ENCODE results near the gene NR5A1.

DNA sequence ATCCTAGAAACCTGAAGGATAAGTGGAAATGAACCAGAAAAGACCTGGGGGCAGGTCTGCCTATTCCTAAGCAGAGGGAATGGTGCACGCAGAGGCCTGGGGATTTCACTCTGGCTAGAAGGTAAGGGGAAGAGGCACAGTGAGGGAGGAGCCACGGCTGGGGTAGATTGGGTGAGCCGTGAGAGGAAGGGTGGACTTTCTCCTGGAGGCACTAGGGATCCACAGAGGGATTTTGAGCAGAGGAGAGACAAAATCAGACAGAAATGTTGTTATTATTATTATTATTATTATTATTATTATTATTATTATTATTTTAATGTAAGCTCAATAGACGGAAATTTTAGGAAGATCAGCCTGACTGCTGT is 59.9 kb downstream of the NR5A1 start:
- TF ChIP-seq, protein P1, sequence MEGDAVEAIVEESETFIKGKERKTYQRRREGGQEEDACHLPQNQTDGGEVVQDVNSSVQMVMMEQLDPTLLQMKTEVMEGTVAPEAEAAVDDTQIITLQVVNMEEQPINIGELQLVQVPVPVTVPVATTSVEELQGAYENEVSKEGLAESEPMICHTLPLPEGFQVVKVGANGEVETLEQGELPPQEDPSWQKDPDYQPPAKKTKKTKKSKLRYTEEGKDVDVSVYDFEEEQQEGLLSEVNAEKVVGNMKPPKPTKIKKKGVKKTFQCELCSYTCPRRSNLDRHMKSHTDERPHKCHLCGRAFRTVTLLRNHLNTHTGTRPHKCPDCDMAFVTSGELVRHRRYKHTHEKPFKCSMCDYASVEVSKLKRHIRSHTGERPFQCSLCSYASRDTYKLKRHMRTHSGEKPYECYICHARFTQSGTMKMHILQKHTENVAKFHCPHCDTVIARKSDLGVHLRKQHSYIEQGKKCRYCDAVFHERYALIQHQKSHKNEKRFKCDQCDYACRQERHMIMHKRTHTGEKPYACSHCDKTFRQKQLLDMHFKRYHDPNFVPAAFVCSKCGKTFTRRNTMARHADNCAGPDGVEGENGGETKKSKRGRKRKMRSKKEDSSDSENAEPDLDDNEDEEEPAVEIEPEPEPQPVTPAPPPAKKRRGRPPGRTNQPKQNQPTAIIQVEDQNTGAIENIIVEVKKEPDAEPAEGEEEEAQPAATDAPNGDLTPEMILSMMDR (IDR thresholded peaks at IDR 0.05): no peak
- TF ChIP-seq POLR2A (IDR thresholded peaks at IDR 0.05): no peak
